A549 (cell line): ENCODE data around the gene MGME1.

ENCODE experiments used
- BHLHE40 ChIP-seq: IDR thresholded peaks from 2 replicates; pipeline ENCODE4 v1.6.1; 2012; ENCODE audit warnings: low read depth, low read length, inconsistent platforms
- CHD4 ChIP-seq: fragments of 200-600 bp; sonication (generic); IDR thresholded peaks from 2 replicates; pipeline ENCODE4 v1.6.1; 2016; ENCODE audit warnings: antibody characterized with exemption, mild to moderate bottlenecking, borderline replicate concordance
- JUNB ChIP-seq: fragments of >200 bp; sonication (Bioruptor Twin); formaldehyde crosslinking; IDR thresholded peaks from 2 replicates; pipeline ENCODE4 v1.6.1; 2016
- KDM5A ChIP-seq: fragments of 200-600 bp; sonication (generic); IDR thresholded peaks from 2 replicates; pipeline ENCODE4 v1.6.1; 2016; ENCODE audit warnings: antibody characterized with exemption, mild to moderate bottlenecking
- PBX3 ChIP-seq: IDR thresholded peaks from 2 replicates; pipeline ENCODE4 v1.6.1; 2012
- POLR2A ChIP-seq: IDR thresholded peaks from 2 replicates; pipeline ENCODE4 v1.6.1; 2012; ENCODE audit warnings: mild to moderate bottlenecking, low read length
- RCOR1 ChIP-seq: fragments of 150-350 bp; IDR thresholded peaks from 2 replicates; pipeline ENCODE4 v1.6.1; 2014; ENCODE audit warnings: antibody characterized with exemption, low read length, low read depth
- REST ChIP-seq: fragments of 200-600 bp; sonication (generic); IDR thresholded peaks from 2 replicates; pipeline ENCODE4 v1.6.1; 2016; ENCODE audit warnings: antibody characterized with exemption, mild to moderate bottlenecking, moderate library complexity
- SMC3 ChIP-seq: fragments of >200 bp; sonication (Bioruptor Twin); formaldehyde crosslinking; IDR thresholded peaks from 3 replicates; pipeline ENCODE4 v1.6.1; 2018; ENCODE audit warnings: inconsistent platforms
- TFCP2L1 ChIP-seq: fragments of 250-450 bp; sonication (Bioruptor Pico); IDR thresholded peaks from 2 replicates; pipeline ENCODE4 v1.5.0; 2021; ENCODE audit warnings: mild to moderate bottlenecking
- TP53 ChIP-seq: fragments of 250-450 bp; sonication (Bioruptor Pico); IDR thresholded peaks from 2 replicates; pipeline ENCODE4 v1.5.0; 2021; ENCODE audit warnings: mild to moderate bottlenecking, moderate library complexity
- TF ChIP-seq, protein P1 (sequence below): fragments of >200 bp; sonication (Bioruptor Twin); formaldehyde crosslinking; IDR thresholded peaks from 3 replicates; pipeline ENCODE4 v1.5.1; 2016

DNA sequence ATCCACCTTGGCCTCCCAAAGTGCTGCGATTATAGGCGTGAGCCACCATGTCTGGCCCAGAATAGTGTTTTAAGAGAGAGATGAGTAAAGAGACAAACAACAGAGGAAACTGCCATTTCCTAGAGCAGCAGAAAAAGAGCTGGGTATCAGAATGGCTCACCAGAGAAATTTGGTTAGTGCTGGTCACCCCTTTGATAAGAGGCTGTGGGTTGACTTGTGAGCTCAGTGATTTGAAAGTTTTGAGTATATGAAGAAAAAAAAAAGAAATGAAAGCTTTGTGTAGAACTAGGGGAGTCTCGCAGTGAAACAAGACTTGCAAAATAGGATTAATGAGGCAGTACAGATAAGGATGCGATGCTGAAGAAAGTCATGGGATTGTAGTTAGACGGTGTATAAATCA lies 29.6 kb downstream of the MGME1 start:
- no peak for TF ChIP-seq REST
- TF ChIP-seq, protein P1, sequence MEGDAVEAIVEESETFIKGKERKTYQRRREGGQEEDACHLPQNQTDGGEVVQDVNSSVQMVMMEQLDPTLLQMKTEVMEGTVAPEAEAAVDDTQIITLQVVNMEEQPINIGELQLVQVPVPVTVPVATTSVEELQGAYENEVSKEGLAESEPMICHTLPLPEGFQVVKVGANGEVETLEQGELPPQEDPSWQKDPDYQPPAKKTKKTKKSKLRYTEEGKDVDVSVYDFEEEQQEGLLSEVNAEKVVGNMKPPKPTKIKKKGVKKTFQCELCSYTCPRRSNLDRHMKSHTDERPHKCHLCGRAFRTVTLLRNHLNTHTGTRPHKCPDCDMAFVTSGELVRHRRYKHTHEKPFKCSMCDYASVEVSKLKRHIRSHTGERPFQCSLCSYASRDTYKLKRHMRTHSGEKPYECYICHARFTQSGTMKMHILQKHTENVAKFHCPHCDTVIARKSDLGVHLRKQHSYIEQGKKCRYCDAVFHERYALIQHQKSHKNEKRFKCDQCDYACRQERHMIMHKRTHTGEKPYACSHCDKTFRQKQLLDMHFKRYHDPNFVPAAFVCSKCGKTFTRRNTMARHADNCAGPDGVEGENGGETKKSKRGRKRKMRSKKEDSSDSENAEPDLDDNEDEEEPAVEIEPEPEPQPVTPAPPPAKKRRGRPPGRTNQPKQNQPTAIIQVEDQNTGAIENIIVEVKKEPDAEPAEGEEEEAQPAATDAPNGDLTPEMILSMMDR = no peak
- TF ChIP-seq PBX3 = no peak
- TF ChIP-seq JUNB = no peak
- no peak for TF ChIP-seq CHD4
- no peak for TF ChIP-seq KDM5A
- TF ChIP-seq POLR2A = no peak
- TF ChIP-seq BHLHE40 = no peak
- no peak for TF ChIP-seq SMC3
- no peak for TF ChIP-seq TFCP2L1
- TF ChIP-seq RCOR1 = no peak
- TF ChIP-seq TP53 (CRISPR knock-in tag) = no peak
